ENCODE measurements around the gene ATAD3B. TPM values are rescaled to one million over a fixed set of nuclear protein-coding genes. Genes with fewer than 3 reads are reported as not detected.
"Not testable (repeated sequence)": the region's sequence is repeated elsewhere in the genome, so short reads cannot be mapped to it uniquely, and the experiment has no call there.

The ATAD3B gene
- total and polyA plus RNA-seq, 2 donors (not counting 3 experiments of a cell fraction or from before 2014, with no cell fraction given): 20.5 to 48.2 TPM

- H3K4me2 ChIP-seq (ENCODE audit: insufficient read depth, low read length); H2AFZ ChIP-seq (ENCODE audit: low read depth, low read length); H3K27ac ChIP-seq (ENCODE audit: insufficient read depth, low read depth, low read length); intact Hi-C loops (cut with micrococcal nuclease); H3K4me1 ChIP-seq (ENCODE audit: control insufficient read depth, extremely low read depth, insufficient read depth, low read length); H4K20me1 ChIP-seq (replicated peaks; ENCODE audit: control insufficient read depth, extremely low read depth, insufficient read depth, low read length); FAIRE-seq; DNase-seq (ENCODE audit: low read depth, low spot score); H3K9me3 ChIP-seq (replicated peaks; ENCODE audit: control insufficient read depth, insufficient read depth, low read length); CTCF ChIA-PET; BruUV-seq (replicated peaks); H3K27me3 ChIP-seq (ENCODE audit: control insufficient read depth in 2 of 2, insufficient read depth in 2 of 2, low read length in 2 of 2); H3K79me2 ChIP-seq (ENCODE audit: control insufficient read depth, insufficient read depth, low read length); POLR2A ChIA-PET; dilution Hi-C loops (cut with MboI; ENCODE audit: extremely low pct_ligation_motif_present, low sequenced_read_pairs); H3K9me1 ChIP-seq (replicated peaks; ENCODE audit: control insufficient read depth, extremely low read depth, insufficient read depth, low read length); H3K4me3 ChIP-seq (replicated peaks in 1 of 3; ENCODE audit: insufficient read depth in 1 of 3, low read depth in 1 of 3, low read length in 3 of 3); H3K9ac ChIP-seq (replicated peaks; ENCODE audit: extremely low read depth, insufficient read depth, low read length): not testable (repeated sequence)
- peaks cover 4 to 19% of the 10 kb centered on the region in 2 experiments for H3K36me3 ChIP-seq (ENCODE audit: control insufficient read depth in 2 of 2, extremely low read depth in 1 of 2, insufficient read depth in 2 of 2, low read length in 2 of 2)
Observed at GRCh38 chr1:1523226-1523625, 51.7 kb downstream of the ATAD3B start.

- POLR2A ChIA-PET; FAIRE-seq; BruUV-seq (replicated peaks): not testable (repeated sequence)
Observed at GRCh38 chr1:1523651-1524050, 52.1 kb downstream of the ATAD3B start.

GRCh38 chr1:1524750-1525383 lies 53.3 kb downstream of the ATAD3B start:
- H3K4me1 ChIP-seq (ENCODE audit: control insufficient read depth, extremely low read depth, insufficient read depth, low read length); CTCF ChIA-PET; DNase-seq (ENCODE audit: low read depth, low spot score); H3K4me2 ChIP-seq (ENCODE audit: insufficient read depth, low read length); H3K4me3 ChIP-seq (replicated peaks in 1 of 3; ENCODE audit: insufficient read depth in 1 of 3, low read depth in 1 of 3, low read length in 3 of 3); POLR2A ChIA-PET; H3K27me3 ChIP-seq (ENCODE audit: control insufficient read depth in 2 of 2, insufficient read depth in 2 of 2, low read length in 2 of 2); H3K79me2 ChIP-seq (ENCODE audit: control insufficient read depth, insufficient read depth, low read length); H3K9me1 ChIP-seq (replicated peaks; ENCODE audit: control insufficient read depth, extremely low read depth, insufficient read depth, low read length); dilution Hi-C loops (cut with MboI; ENCODE audit: extremely low pct_ligation_motif_present, low sequenced_read_pairs); H3K9ac ChIP-seq (replicated peaks; ENCODE audit: extremely low read depth, insufficient read depth, low read length); FAIRE-seq; H4K20me1 ChIP-seq (replicated peaks; ENCODE audit: control insufficient read depth, extremely low read depth, insufficient read depth, low read length); H3K27ac ChIP-seq (ENCODE audit: insufficient read depth, low read depth, low read length); intact Hi-C loops (cut with micrococcal nuclease); H3K9me3 ChIP-seq (replicated peaks; ENCODE audit: control insufficient read depth, insufficient read depth, low read length); BruUV-seq (replicated peaks); H2AFZ ChIP-seq (ENCODE audit: low read depth, low read length): not testable (repeated sequence)
- peaks cover 7 to 27% of the 10 kb centered on the region in 2 experiments for H3K36me3 ChIP-seq (ENCODE audit: control insufficient read depth in 2 of 2, extremely low read depth in 1 of 2, insufficient read depth in 2 of 2, low read length in 2 of 2)

More at GRCh38 chr1:1523651-1524050, 52.1 kb downstream of the ATAD3B start:
- intact Hi-C loops (cut with micrococcal nuclease); dilution Hi-C loops (cut with MboI; ENCODE audit: extremely low pct_ligation_motif_present, low sequenced_read_pairs); H4K20me1 ChIP-seq (replicated peaks; ENCODE audit: control insufficient read depth, extremely low read depth, insufficient read depth, low read length); H3K27me3 ChIP-seq (ENCODE audit: control insufficient read depth in 2 of 2, insufficient read depth in 2 of 2, low read length in 2 of 2); H3K9ac ChIP-seq (replicated peaks; ENCODE audit: extremely low read depth, insufficient read depth, low read length); H2AFZ ChIP-seq (ENCODE audit: low read depth, low read length); H3K27ac ChIP-seq (ENCODE audit: insufficient read depth, low read depth, low read length); H3K4me2 ChIP-seq (ENCODE audit: insufficient read depth, low read length); H3K4me3 ChIP-seq (replicated peaks in 1 of 3; ENCODE audit: insufficient read depth in 1 of 3, low read depth in 1 of 3, low read length in 3 of 3); CTCF ChIA-PET; H3K4me1 ChIP-seq (ENCODE audit: control insufficient read depth, extremely low read depth, insufficient read depth, low read length); DNase-seq (ENCODE audit: low read depth, low spot score); H3K9me3 ChIP-seq (replicated peaks; ENCODE audit: control insufficient read depth, insufficient read depth, low read length); H3K79me2 ChIP-seq (ENCODE audit: control insufficient read depth, insufficient read depth, low read length); H3K9me1 ChIP-seq (replicated peaks; ENCODE audit: control insufficient read depth, extremely low read depth, insufficient read depth, low read length): not testable (repeated sequence)
- H3K36me3 ChIP-seq (ENCODE audit: control insufficient read depth in 2 of 2, extremely low read depth in 1 of 2, insufficient read depth in 2 of 2, low read length in 2 of 2): peaks cover 4 to 18% of the 10 kb centered on the region in 2 experiments

GRCh38 chr1:1526476-1526875 lies 54.9 kb downstream of the ATAD3B start:
- H3K27ac ChIP-seq (ENCODE audit: insufficient read depth, low read depth, low read length); intact Hi-C loops (cut with micrococcal nuclease); CTCF ChIA-PET; FAIRE-seq; H3K79me2 ChIP-seq (ENCODE audit: control insufficient read depth, insufficient read depth, low read length); H3K9me1 ChIP-seq (replicated peaks; ENCODE audit: control insufficient read depth, extremely low read depth, insufficient read depth, low read length); H2AFZ ChIP-seq (ENCODE audit: low read depth, low read length); H3K4me2 ChIP-seq (ENCODE audit: insufficient read depth, low read length); H4K20me1 ChIP-seq (replicated peaks; ENCODE audit: control insufficient read depth, extremely low read depth, insufficient read depth, low read length); H3K27me3 ChIP-seq (ENCODE audit: control insufficient read depth in 2 of 2, insufficient read depth in 2 of 2, low read length in 2 of 2); DNase-seq (ENCODE audit: low read depth, low spot score); H3K9me3 ChIP-seq (replicated peaks; ENCODE audit: control insufficient read depth, insufficient read depth, low read length); dilution Hi-C loops (cut with MboI; ENCODE audit: extremely low pct_ligation_motif_present, low sequenced_read_pairs); POLR2A ChIA-PET; H3K9ac ChIP-seq (replicated peaks; ENCODE audit: extremely low read depth, insufficient read depth, low read length); BruUV-seq (replicated peaks); H3K4me1 ChIP-seq (ENCODE audit: control insufficient read depth, extremely low read depth, insufficient read depth, low read length); H3K4me3 ChIP-seq (replicated peaks in 1 of 3; ENCODE audit: insufficient read depth in 1 of 3, low read depth in 1 of 3, low read length in 3 of 3): not testable (repeated sequence)
- H3K36me3 ChIP-seq (ENCODE audit: control insufficient read depth in 2 of 2, extremely low read depth in 1 of 2, insufficient read depth in 2 of 2, low read length in 2 of 2): peaks cover 7 to 24% of the 10 kb centered on the region in 2 experiments
